ENCODE measurements around the gene PURA.

The PURA gene

DNA sequence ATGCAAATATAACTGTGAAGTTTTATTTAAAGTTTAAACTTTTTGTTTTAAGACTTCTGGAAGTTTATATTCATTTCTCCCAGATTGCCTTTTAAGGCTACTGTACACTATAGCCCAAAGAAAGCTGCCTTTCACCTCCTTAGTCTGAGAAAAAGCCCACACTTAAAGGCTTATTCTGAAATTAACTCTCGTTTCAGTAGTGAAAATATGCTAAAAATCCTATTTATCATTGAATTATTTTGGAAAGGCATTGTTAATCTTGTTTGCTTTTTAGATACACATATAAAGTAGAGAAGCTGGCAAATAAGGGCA is 3.3 kb upstream of the PURA start:
- DNase-seq: no peak

DNA sequence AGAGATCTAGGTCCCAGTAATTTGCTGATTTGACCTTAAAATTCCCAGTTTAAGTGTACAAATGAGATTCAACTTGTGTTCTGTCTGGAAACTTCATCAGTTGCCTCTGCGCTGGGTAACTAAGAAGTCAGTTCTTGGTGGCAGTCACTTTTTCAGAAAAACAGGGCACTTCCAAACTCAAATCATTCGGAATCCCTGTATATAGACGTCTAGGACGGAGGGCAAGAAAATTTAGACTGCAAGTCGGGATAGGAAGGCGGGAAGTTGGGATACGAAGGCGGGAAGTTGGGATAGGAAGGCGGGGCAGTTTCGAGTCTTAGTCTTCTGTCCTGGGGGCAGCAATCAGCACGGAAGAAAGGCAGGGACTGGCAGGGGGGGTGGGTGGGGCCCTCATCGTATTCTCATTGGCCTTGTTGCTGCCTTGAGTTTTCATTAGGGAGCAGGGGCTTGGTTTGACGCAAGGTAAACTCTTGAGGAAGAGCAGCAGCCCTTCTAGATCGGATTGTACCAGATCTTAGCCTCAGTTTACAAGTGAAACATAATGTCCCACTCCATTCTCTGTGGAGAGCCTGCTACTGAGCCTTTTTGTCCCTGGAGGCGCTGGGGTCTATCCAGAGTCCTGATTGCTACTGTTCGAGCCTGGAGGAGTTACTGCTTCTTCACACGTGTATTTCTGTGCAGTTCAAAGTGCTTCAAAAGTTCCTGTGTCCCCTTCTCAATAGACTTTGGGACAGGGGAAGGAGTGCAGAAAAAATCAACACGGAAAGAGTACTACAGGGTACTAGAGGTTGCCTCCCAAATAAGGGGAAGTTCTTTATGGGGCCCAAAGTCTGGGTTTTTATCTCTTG is 2.7 kb upstream of the PURA start:
- DNase-seq: no peak

DNA sequence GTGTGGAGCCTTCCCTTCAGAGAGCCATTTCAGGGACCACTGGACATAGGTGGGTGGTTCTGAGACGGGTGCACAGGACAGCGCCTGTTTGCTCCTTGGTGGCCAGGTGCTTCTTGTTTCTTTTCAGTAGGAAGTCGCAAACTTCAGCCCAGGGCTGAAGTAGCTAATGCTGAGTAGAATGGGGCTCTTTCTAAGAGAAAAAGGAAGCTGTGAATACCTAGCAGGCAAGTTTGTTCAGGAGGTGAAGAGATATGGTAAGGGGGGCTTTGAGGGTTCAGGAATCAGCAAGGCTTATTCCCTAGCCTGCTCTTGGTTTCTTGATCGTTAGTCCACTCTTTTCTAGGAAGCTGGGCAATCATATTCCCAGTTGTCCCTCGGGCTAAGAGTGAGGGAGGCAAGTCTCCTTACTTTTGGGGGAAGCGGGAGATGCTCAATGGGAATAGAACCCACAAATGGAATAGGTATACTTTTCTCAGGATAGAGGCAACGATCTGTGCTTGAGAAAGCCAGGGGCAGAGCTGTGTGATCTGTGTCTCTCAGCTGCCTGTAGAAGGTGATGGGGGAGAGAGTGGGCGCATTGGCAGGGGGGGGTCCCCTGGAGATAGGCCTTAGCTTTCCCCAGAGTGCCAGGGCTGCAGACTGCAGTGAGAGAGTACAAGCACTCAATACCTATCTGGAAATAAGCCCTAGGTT is 1.9 kb upstream of the PURA start:
- no peak for DNase-seq

DNA sequence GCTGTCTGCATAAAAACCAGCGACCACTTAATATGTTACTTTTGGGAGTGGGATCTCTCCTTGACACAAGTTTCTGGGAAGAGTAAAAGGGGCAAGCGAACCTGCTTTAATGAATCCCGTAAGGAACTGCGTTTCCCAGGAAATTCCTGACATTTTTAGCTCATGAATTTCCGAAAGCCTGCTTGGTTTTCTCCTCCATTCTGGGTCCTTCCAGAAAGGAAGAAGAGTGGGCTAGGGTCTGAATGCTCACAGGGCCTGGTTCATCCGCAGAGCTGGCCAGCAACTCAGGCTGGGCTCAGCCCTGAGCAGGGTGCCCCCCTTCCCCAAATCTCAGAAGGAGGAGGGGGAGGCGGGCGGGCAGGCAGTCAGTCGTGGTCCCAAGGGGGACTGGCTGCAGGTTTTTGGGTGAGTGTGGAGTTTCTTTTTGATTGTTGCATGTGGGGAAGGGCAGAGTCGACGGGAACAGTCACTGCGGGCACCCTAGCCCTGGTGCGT is 1.2 kb upstream of the PURA start:
- no peak for DNase-seq

DNA sequence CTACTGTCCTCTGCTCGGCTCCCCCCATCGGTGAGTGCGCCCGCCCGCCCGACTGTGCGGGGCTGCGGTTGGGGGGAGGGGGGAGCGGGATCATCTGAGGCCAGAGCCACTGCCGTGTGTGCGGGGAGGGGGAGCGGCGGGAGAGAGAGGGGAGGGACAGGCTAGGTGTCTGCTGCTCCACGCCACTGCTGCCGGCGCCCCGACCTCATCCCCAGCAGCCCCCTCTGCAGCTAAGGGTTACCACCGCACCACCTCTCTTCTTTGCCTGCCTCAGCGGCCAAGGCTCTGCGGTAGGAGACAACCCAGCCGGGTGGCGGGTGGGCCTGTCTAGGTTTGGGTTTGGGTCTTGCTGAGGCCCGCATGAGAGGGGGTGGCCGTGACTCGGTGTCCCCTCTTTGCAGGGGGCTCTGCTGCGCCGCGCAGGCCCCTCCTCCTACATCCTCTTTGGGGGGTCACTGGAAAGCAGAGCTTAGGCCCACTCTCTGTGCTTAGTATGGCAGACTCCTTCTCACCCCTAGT is 670 bp upstream of the PURA start:
- DNase-seq: no peak

DNA sequence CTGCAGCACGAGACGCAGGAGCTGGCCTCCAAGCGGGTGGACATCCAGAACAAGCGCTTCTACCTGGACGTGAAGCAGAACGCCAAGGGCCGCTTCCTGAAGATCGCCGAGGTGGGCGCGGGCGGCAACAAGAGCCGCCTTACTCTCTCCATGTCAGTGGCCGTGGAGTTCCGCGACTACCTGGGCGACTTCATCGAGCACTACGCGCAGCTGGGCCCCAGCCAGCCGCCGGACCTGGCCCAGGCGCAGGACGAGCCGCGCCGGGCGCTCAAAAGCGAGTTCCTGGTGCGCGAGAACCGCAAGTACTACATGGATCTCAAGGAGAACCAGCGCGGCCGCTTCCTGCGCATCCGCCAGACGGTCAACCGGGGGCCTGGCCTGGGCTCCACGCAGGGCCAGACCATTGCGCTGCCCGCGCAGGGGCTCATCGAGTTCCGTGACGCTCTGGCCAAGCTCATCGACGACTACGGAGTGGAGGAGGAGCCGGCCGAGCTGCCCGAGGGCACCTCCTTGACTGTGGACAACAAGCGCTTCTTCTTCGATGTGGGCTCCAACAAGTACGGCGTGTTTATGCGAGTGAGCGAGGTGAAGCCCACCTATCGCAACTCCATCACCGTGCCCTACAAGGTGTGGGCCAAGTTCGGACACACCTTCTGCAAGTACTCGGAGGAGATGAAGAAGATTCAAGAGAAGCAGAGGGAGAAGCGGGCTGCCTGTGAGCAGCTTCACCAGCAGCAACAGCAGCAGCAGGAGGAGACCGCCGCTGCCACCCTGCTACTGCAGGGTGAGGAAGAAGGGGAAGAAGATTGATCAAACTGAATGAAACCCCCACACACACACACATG is 654 bp downstream of the PURA start:
- DNase-seq: no peak

DNA sequence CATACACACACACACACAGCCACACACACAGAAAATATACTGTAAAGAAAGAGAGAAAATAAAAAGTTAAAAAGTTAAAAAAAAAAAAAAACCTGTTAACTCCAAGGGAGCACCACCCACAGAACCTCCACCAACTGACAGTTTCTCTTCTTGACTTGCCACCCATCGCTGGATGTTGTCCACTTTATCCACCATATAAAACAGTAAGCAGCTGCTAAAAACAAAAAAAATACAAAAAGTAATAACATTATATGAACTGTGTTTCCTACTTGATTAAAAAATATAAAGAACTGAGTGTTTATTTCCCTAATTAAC is 1.2 kb downstream of the PURA start:
- no peak for DNase-seq

DNA sequence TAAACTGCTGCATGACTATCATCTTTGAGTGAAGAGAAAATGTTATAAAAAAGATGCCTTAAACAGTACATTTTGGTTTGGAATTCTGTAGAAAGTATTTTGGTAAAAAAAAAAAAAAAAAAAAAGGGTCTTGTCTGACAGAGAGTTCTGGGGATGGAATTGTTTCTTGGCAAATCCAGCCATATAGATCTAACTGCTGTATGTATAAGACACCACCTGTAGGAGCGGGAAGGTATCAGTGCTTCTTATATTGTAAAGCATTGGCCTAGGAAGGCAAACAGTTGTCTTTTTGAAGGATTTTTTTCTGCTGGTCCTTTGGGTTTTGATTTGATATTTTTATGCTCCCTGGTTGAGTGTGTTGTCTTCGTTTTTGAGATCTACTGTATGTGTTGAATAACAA is 2.8 kb downstream of the PURA start:
- DNase-seq: no peak

DNA sequence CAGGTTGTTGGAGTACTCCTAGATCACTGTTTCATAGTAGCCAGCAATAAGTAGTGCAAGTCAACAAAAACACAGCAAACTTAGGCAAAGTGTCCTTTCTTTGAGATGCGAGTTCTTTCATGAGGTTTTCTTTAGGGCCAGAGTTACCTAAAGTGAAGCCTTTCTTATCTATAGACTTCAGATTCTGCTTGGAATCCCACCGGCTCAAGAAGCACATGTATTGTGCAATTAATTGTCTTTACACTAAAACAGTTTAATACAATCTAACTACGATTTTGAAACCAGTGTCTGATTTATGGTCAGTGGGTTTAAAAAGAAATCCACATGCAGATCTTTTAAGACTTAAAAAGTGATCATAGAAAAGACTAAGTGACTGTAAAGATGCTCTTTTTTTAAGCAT is 3.6 kb downstream of the PURA start:
- DNase-seq: no peak

DNA sequence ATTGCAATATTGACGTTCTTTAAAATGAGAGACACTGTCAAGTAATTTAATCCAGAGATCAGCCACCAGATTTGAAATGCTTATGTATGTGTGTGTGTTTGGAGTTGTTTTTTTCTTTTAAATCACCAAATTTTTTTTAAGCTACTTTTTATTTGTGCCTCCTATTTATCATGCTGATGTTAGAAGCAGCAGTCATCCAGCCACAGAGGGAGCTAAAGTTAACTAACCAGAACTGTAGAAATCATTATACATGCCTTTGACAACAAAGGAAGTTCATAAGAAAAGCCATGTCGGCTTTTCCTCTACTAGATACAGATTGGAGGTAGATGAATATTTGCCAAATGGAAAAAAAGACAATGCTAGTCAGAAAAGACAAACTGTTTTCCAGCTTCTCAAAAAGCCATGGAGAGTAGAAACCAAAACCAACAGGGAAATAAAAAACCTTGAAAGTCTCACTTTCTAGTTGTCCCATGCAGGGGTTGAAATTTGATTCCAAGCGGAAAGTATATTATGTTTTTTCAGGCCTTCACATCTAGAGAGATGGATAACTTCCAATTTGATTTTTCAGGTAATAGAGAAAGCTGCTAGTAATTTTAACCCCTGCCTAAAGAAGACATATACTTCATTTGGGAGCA is 4.5 kb downstream of the PURA start:
- no peak for DNase-seq

DNA sequence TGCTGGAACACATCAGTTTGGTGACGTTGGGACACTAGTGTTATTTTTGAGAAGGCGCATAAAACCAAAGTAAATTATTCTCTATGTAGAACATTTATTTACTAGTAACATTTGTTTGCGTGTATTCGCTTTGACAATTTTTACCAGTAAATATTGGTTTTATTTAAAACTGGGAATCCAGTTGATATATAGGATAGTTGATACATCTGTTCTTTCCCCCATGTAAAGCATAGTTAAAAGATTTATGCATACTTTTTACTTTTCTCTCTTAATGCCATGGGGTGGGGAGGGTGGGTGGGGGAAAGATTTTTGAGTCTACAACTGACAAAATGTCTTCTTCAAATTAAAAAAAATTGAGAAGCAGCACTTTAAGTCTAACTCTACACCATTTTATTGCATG is 11.7 kb downstream of the PURA start, which contains the start of gene IGIP:
Gene IGIP (plus strand): TSS at position 301 of the 400 bp plus-strand sequence. CDS start 2,540 bp downstream, outside the sequence.
- DNase-seq: no peak

DNA sequence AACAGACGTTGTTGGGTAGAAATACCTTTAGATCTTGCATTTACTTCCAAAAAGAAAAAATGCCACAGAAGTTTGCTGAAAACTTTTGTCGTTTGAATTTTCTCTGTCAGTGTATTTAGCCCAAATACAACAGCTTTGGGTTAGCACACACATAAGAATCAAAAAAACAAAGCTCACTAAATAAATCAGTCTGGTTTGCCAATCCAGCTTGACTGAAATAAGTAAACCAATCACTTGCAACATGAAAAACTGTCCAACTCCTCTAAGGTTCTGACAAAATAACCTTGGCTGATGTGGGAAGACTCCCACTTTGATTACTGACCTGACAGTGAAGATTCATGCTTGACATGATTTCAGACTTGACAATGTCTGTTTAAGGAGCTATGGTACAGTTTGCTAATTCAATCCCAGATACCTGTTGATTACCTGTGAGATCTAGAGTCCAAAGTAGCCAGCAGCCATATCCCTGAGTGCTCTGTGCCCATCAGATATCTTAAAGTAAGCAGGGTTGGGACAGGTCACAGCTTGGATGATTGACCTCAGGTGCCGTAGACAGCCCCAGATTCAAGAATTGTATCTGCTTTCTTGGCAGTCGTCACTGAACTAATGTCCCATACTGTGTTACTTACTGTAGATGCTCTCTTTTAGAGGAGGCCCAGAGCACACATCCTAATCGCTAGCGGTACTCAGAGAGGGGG is 12.6 kb downstream of the PURA start:
- DNase-seq: no peak

DNA sequence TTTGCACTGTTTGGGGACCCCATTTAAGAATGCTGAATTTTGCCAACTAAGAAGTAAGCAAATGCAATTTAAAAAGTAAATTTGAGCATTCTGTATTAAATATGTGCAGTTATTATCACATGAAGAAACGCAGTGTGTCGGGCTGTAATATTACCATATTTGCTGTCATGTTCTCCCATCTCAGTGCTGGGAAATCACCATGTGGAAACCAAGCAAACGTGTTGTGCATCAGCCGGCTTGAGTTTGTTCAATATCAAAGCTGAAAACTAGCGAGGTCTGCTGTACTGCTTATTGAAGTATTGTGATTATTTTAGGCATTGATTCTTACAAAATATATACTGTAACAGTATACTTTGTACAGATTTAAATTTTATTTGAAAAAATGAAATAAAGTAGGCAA is 14.5 kb downstream of the PURA start:
- no peak for DNase-seq

DNA sequence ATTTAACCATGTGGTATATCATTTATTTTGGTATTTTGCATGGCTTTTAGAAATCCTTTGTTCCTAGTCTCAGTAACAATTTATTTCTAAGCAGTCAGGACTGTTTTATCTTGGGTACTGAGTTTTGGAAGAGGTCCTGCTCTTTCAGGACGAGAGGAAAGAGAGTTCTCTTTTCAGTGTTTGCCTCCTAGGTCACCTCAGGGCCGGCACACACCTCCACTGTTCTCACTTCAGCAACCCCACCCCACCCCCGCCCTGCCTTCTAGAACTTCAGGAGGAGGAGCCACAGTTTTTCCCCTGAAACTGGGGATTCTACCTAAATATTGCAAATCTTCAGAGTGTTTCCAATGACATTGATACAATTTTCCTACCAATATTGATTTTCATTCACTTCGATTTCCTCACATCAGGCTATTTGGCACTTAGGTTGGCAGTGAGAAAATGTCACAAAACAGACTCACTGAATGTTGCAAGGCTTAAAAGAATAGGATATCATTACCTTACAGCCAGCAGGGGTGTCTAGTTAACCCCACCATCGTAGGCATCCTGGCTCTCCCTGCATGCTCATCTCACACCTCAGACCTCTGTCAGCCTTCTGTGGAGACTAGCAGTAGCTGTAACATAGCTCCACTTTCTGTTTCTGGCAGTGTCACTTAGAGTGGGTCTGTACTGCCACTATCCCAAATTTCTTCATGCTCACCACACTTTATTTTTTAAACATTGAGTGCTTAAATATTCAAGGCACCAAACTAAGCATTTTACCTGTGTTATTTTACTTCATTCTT is 17.2 kb downstream of the PURA start:
- DNase-seq: no peak

DNA sequence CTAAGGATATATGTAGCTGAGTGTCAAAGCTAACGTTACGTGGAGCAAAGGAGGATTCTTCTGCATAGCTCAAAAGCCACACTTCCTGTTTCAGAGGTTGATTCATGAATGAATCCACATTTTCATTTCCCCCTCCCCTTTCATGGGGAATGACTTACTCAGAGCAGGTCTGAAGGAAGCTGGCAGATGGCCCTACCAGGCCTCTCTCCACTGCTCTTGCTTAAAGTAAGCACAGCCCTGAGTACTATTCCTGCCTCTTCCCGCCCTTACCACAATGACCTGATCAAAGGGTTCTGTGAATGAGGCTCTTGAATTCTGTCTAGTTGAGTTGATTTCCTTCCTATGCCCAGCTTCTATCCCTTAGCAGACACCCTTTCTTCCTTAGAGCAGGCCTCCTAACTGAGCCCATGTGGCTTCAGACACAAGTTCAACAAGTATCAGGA is 18.1 kb downstream of the PURA start:
- DNase-seq: no peak

DNA sequence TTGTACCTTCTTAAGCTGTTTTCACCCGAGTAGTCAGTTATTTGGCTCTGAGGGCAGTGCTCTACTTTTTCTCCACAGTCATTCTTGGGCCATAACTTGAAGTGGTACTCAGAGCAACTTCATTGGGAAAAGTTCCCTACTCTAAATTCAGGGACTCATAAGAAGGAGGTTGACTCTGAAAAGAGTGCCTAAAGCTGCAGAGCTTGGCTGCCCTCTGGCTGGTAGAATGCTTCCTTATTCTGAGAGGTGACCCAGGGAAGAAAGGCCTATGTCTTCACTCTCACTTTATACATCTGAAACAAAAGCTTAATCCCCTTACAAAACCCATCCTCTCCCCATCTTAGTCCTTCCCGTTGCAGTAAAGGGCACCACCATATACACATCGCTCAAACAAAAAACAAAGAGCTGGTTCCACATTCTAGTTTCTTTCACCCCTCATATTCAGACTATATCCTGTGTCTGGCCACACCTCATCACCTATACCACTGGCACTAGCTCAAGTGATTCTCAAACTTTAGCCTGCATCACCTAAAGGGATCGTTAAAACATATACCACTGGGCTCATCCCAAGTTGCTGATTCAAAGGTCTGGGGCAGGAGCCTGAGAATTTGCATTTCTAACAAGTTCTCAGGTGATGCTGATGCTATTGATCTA is 19.7 kb downstream of the PURA start:
- DNase-seq: no peak

DNA sequence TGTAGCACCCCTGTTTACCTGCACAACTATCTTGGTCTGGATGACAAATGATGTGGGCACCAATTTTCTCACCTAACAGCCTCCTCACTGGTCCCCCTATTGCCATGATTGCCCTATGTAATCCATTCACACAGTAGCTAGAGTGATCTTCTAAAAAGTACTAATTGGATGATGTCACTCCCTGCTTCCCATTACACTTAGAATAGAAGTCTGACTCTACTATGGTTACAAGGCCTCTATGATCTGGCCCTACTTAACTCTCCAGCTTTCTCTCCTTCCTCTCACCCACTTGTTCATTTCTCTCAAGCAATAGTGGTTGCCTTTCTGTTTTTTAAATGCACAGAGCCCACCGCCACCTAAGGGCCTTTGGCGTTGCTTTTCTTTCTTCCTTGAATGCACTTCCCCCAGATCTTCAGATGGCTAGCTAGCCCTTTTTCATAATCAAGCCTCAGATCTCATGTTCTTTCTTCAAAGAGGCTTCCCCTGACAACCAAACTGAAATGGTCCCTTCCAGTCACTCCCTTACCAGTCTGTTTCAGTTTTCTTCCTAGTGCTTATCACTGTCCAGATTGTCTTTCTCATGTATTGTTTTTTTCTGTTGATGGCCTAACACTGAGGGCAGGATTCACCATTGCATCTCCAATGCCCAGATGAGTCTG is 20.5 kb downstream of the PURA start:
- no peak for DNase-seq

DNA sequence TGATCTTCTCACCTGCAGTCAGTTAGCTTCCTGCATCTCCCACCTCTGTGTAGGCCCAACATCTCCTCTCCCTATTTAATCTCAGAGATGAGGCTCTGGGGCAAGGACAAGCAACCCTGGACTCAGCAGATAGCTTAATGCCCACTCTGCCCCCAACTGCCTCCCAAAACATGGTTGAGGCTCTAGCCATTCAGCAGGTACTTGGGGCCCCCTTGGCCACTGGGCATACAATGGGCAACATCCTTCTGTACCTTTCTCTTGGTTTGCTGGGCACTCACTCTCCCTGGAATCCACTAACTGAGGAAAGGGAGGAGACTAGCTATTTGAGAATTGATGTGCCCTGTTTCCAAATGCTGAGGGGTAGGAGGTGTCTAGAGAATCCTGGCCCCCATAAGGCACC is 21.2 kb downstream of the PURA start:
- no peak for DNase-seq

DNA sequence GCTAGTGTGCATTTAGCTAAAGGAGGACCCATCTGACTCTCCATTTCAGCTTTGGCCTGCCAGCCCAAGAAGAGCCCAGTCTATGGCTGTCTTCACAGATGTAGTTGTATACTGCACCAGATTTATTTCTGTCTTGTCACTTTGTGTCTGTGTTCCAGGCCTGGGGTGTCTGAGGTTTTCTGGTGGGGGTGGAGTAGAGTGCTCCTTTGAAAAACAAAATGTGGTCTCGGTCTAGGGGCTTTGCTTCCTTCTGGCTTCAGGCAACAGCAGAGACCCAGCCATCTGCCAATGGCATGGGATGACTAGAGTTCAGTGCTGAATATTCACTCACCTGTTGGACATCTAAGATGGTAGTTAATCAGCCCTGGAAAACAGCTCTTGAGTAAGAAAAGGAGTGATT is 22.7 kb downstream of the PURA start:
- DNase-seq: no peak

DNA sequence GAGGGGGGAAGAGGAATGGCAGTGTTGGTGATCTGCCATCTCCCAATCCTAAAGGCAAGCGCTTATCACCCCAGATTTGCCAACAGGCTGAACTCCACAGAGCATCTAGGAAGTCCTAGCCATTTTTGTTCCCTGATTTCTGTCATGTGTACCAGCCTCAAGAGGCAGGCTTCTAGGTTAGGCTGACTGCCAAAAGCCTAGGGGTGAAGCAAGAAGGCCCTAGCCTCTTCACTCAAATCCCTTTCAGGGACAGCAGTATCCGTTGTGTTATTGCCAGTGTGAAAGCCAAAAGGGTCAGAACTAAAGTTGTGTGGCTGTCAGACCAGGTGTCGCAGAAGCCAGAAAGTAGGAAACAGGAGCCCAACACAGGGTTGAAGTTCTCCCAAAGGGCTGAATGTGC is 26.5 kb downstream of the PURA start:
- no peak for DNase-seq

All from NCI-H524 treated with DMSO at 0.1 percent for 48 hours (cell line).